DMS153 treated with DMSO at 0.1 percent for 48 hours (cell line): ENCODE measurements around the gene CHP1.
"Not testable (repeated sequence)": the region's sequence is repeated elsewhere in the genome, so short reads cannot be mapped to it uniquely, and the experiment has no call there.

ENCODE experiments used
- DNase-seq: peaks from one replicate; lab custom pipeline; 2025; ENCODE audit not compliant: unreplicated experiment; lab: John Stamatoyannopoulos, UW

The CHP1 gene

GRCh38 chr15:41230650-41231421, at the start of gene CHP1, which contains the start of gene EXD1:
TSS of gene CHP1 (plus strand) at chr15:41231268. CDS start at chr15:41231383, 115 bp downstream.
TSS of gene EXD1 (minus strand) at chr15:41230757. CDS start at chr15:41226575, 4,182 bp downstream.
- peak; percentile 59 for DNase-seq

GRCh38 chr15:41182266-41182665, 48.8 kb upstream of the CHP1 start:
- no peak for DNase-seq

GRCh38 chr15:41183581-41183980, 47.5 kb upstream of the CHP1 start:
- no peak for DNase-seq

- no peak for DNase-seq
These were observed 36.6 kb upstream of the CHP1 start for GRCh38 chr15:41194444-41194843.

- DNase-seq = no peak
These were observed 31.6 kb upstream of the CHP1 start for GRCh38 chr15:41199470-41199869.

- DNase-seq = no peak
These were observed 27.7 kb upstream of the CHP1 start for GRCh38 chr15:41203395-41203794.

- DNase-seq = no peak
These were observed 25.8 kb upstream of the CHP1 start for GRCh38 chr15:41205315-41205714.

- no peak for DNase-seq
These were observed 23.2 kb upstream of the CHP1 start for GRCh38 chr15:41207687-41208448.

- DNase-seq = no peak
These were observed 15.4 kb upstream of the CHP1 start for GRCh38 chr15:41215708-41216107.

GRCh38 chr15:41218851-41219250, 12.2 kb upstream of the CHP1 start:
- no peak for DNase-seq

GRCh38 chr15:41219381-41219780, 11.7 kb upstream of the CHP1 start:
- DNase-seq = no peak

- no peak for DNase-seq
These were observed 771 bp upstream of the CHP1 start for GRCh38 chr15:41230345-41230649.

GRCh38 chr15:41231422-41232226, 556 bp downstream of the CHP1 start:
- DNase-seq = no peak

GRCh38 chr15:41233367-41233771, 2.3 kb downstream of the CHP1 start:
- no peak for DNase-seq

GRCh38 chr15:41235228-41235627, 4.2 kb downstream of the CHP1 start:
- DNase-seq = not testable (repeated sequence)

- no peak for DNase-seq
These were observed 4.9 kb downstream of the CHP1 start for GRCh38 chr15:41235929-41236328.

GRCh38 chr15:41238100-41238499, 7.0 kb downstream of the CHP1 start:
- no peak for DNase-seq

- peak; percentile 36 for DNase-seq
These were observed 10.3 kb downstream of the CHP1 start for GRCh38 chr15:41241221-41241964.

- not testable (repeated sequence) for DNase-seq
These were observed 19.7 kb downstream of the CHP1 start for GRCh38 chr15:41250745-41251144.

GRCh38 chr15:41251411-41251810, 20.3 kb downstream of the CHP1 start:
- DNase-seq = no peak

GRCh38 chr15:41254560-41254959, 23.5 kb downstream of the CHP1 start:
- DNase-seq = no peak
